Measurements from ENCODE around the gene SPATA9. TPM values are rescaled to one million over a fixed set of nuclear protein-coding genes. Genes with fewer than 3 reads are reported as not detected.
A peak's percentile ranks its signal among the peaks of the same experiment; 100 is the strongest.

The SPATA9 gene, protein sequence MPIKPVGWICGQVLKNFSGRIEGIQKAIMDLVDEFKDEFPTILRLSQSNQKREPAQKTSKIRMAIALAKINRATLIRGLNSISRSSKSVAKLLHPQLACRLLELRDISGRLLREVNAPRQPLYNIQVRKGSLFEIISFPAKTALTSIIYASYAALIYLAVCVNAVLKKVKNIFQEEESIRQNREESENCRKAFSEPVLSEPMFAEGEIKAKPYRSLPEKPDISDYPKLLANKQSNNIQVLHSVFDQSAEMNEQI
- total RNA-seq: 1.3 TPM in 2 replicates

DNA sequence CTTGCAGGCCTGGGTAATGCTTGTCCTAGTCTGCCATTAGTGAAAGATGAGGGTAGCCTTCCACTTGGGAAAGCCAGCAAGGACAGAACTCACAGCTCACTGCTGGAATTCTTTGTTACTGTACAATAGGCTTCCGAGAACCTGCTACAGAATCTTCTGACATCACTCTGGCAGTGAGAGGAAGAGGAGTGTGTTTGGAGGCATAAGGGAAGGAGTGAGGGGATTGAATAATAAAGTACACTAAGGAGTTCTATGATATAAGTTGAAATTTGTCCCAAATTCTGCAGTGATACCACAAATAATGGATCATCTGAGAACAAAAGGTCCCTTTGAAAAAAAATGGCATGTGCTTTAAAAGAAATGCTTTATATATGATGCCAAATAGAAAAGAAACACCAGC lies at the start of gene SPATA9:
SPATA9 (minus strand) TSS at position 101 of the 400 bp plus-strand sequence. CDS start 137 bp downstream, outside the sequence.
- DNase-seq (ENCODE audit: low read depth): no peak
- no peak within 1 kb of the TSS for H3K4me3 ChIP-seq (ENCODE audit: low read depth, low read length)
- TF ChIP-seq, protein P1, sequence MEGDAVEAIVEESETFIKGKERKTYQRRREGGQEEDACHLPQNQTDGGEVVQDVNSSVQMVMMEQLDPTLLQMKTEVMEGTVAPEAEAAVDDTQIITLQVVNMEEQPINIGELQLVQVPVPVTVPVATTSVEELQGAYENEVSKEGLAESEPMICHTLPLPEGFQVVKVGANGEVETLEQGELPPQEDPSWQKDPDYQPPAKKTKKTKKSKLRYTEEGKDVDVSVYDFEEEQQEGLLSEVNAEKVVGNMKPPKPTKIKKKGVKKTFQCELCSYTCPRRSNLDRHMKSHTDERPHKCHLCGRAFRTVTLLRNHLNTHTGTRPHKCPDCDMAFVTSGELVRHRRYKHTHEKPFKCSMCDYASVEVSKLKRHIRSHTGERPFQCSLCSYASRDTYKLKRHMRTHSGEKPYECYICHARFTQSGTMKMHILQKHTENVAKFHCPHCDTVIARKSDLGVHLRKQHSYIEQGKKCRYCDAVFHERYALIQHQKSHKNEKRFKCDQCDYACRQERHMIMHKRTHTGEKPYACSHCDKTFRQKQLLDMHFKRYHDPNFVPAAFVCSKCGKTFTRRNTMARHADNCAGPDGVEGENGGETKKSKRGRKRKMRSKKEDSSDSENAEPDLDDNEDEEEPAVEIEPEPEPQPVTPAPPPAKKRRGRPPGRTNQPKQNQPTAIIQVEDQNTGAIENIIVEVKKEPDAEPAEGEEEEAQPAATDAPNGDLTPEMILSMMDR (IDR thresholded peaks at IDR 0.05; ENCODE audit: insufficient read depth, low read depth, low read length): no peak

DNA sequence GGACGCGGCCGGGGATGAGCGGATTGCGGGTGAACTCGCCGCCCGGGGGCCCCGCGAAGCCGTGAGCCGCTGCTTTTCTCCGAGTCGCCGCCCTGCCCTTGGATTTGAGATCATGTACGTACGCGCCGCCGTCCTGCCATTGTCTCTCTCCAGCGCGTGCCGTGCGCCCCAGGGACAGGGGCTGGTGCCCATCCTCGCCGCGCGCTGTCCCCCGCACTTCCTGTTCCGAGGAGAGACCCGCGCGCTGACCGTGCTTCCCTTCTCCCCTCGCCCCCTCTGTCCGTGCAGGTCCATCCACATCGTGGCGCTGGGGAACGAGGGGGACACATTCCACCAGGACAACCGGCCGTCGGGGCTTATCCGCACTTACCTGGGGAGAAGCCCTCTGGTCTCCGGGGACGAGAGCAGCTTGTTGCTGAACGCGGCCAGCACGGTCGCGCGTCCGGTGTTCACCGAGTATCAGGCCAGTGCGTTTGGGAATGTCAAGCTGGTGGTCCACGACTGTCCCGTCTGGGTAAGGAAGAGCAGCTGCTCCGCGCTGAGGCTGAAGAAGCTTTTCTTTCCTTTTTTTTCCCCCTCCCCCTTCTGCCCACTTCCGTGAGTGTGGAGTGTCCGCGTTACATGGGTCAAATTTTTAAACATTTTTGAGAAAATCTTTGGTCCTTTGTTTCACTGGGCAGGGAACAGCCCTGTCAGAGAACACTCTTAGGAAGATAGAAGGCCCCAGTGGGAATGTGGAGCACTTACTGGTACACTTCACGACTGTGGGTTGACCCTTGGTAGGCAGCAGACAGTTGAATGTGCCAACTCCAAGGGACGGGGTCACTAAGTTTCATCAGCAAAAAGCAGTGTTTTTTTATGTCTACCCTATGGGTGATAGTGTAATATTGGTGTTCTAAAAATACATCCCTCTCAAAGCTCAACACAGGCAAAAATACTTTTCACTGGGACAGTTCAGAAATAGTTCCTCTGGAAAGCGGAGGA lies 49.1 kb upstream of the SPATA9 start:
- peak; percentile 59 for DNase-seq (ENCODE audit: low read depth)
- TF ChIP-seq, protein P1 (IDR thresholded peaks at IDR 0.05; ENCODE audit: insufficient read depth, low read depth, low read length): no peak
- H3K4me3 ChIP-seq (ENCODE audit: low read depth, low read length): peak overlapping the region; percentile 77

DNA sequence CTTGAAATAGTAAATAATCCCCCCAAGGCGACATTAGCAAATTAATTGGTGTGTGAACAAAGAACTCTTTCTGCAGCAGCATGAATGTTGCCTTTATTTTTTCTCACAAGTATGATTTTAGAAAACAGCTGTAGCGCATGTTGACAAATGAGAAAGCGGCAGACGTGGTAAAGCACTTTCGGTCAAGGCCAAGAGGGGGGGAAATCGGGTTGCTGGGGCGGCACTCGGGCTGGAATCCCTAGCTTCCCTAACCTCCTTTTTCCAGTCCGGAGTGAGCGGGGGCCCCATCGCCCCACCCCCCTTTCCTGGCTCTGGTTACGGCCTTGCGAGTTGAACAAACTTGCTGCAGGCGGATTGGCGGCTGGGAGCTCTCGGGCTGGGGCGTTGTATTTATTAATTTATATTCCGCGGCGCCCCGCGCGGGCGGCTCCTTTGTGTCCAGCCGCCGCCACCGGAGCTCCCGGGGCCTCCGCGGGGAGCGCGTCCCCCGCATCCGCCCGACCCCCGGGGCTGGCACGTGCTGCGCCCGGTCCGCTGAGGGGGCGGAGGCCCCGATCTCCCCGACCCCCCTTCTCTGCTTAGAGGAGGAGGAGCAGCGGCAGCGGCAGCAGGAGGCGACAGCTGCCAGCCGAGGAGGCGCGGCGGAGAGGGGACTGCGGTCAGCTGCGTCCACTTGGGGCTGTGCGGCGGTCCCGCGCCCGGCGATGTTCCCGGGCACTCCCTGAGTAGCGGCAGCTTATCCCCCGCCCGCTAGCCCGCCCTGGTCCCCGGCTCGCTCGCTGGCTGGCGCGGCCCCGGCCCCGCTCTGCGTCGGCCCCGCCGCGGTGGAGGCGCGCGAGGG lies 48.2 kb upstream of the SPATA9 start, which contains the start of gene RHOBTB3:
RHOBTB3 (plus strand) TSS at position 607 of the 841 bp plus-strand sequence. CDS start 347 bp downstream, outside the sequence.
- TF ChIP-seq, protein P1 (IDR thresholded peaks at IDR 0.05; ENCODE audit: insufficient read depth, low read depth, low read length): no peak
- H3K4me3 ChIP-seq (ENCODE audit: low read depth, low read length): peak within 1 kb of the TSS; percentile 77
- peak; percentile 96 for DNase-seq (ENCODE audit: low read depth)

DNA sequence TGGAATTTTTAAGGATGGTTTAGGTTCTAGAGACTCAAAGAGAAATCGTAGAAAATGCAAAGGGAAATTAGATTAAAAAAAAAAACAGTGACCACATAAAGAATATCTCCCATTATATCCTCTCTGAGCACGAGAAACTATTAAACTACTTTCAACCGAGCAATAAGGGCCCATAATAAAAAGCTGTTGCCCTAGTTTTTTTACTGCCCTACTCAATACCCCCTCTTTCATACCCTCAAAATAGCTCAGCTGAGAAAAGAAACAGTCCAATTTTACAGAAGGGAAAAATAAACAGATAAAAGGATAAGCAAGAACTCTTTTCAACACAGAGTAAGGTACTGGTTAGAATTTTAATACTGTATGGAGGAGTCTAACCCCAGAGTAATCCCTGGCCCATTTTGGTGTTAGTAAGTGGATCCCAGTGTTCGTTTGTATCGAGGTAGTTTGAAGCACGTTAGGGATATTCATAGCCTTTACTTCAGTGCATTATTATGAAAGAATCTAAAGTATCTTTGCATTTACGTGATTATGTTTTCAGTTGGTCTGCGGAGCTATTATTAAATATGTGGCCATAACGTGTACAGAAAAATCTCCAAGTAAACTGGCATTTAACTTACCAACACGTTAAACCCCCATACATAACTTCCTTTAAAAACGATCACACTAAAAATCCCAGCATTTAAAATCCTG lies 47.4 kb upstream of the SPATA9 start:
- no peak for DNase-seq (ENCODE audit: low read depth)
- peak overlapping the region; percentile 77 for H3K4me3 ChIP-seq (ENCODE audit: low read depth, low read length)
- TF ChIP-seq, protein P1 (IDR thresholded peaks at IDR 0.05; ENCODE audit: insufficient read depth, low read depth, low read length): no peak

DNA sequence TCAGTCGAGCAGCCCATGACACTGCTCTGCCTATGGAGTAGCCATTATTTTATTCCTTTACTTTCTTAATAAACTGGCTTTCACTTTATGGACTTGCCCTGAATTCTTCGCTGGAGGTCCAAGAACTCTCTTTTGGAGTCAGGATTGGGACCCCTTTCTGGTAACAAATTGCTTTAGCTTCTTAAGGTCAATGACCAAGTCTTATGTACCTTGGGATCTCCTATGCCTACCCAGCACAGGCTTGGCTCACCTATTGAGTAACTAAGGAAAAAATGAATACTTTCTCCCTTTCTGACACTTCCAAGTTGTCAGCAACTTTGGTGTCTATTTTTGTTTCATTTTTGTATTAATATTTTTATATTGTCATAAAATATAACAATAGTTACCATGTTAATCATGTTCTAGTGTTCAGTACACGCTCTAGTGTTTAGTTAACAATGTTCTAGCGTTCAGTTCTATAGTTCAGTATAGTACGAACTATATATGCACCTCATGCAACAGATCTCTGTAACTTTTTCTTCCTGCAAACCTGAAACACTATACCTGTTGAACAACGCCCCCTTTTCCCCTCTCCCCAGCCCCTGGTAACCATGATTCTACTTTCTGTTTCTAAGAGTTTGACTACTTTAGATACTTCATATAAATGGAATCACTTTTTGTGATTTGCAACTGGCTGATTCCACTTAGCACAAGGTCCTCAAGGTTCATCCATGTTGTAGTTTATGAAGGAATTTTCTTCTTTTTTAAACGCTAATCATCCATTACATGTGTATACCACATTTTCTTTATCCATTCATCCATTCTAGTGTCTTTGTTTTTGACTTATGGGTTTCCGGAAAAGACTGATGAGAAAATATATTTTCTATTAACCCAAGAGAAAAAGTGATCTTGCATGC lies 46.6 kb upstream of the SPATA9 start:
- no peak overlapping the region for H3K4me3 ChIP-seq (ENCODE audit: low read depth, low read length)
- TF ChIP-seq, protein P1 (IDR thresholded peaks at IDR 0.05; ENCODE audit: insufficient read depth, low read depth, low read length): no peak
- no peak for DNase-seq (ENCODE audit: low read depth)

Data from fibroblast of villous mesenchyme (primary cell).